Left renal cortex interstitium (tissue), 4 donors: ENCODE measurements around the gene RPRD2. TPM values are rescaled to one million over a fixed set of nuclear protein-coding genes. Genes with fewer than 3 reads are reported as not detected.
"Not testable (repeated sequence)": the region's sequence is repeated elsewhere in the genome, so short reads cannot be mapped to it uniquely, and the experiment has no call there.

ENCODE experiments used
- DNase-seq, 4 donors: peaks; one replicate each; pipeline ENCODE4 v3.0.0-alpha.2; 2013; ENCODE audit warnings: low read depth in 4 of 4, low spot score in 2 of 4, missing footprints in 1 of 4
- polyA plus RNA-seq, 4 donors: library from polyadenylated mRNA; unstranded; fragments of 120-200 nt; gene quantifications; one replicate each; pipeline ENCODE4 v1.2.1, GENCODE V29; 2013; ENCODE audit not compliant: insufficient read length in 4 of 4

The RPRD2 gene
- polyA plus RNA-seq, 4 donors = 45.8 to 56.0 (median 50.1) TPM

- DNase-seq = no peak
These were observed 23.3 kb downstream of the RPRD2 start for GRCh38 chr1:150387200-150387599.

- no peak for DNase-seq
These were observed 24.3 kb downstream of the RPRD2 start for GRCh38 chr1:150388241-150388640.

GRCh38 chr1:150389650-150390049, 25.7 kb downstream of the RPRD2 start:
- DNase-seq = no peak

GRCh38 chr1:150392627-150393026, 28.7 kb downstream of the RPRD2 start:
- no peak for DNase-seq

- DNase-seq = not testable (repeated sequence)
These were observed 31.2 kb downstream of the RPRD2 start for GRCh38 chr1:150395115-150395514.

- no peak for DNase-seq
These were observed 33.6 kb downstream of the RPRD2 start for GRCh38 chr1:150397392-150398032.

- DNase-seq = no peak
These were observed 40.5 kb downstream of the RPRD2 start for GRCh38 chr1:150404465-150404864.

- DNase-seq = no peak
These were observed 41.7 kb downstream of the RPRD2 start for GRCh38 chr1:150405660-150406059.

- DNase-seq = no peak
These were observed 42.5 kb downstream of the RPRD2 start for GRCh38 chr1:150406483-150406882.

GRCh38 chr1:150407330-150407729, 43.4 kb downstream of the RPRD2 start:
- DNase-seq = no peak

GRCh38 chr1:150408800-150409199, 44.9 kb downstream of the RPRD2 start:
- no peak for DNase-seq

GRCh38 chr1:150409504-150410362, 45.8 kb downstream of the RPRD2 start:
- DNase-seq = no peak

- no peak for DNase-seq
These were observed 46.7 kb downstream of the RPRD2 start for GRCh38 chr1:150410582-150411101.

- DNase-seq = no peak
These were observed 50.6 kb downstream of the RPRD2 start for GRCh38 chr1:150414592-150414991.

GRCh38 chr1:150415800-150416199, 51.9 kb downstream of the RPRD2 start:
- DNase-seq = no peak

- no peak for DNase-seq
These were observed 56.8 kb downstream of the RPRD2 start for GRCh38 chr1:150420560-150421265.

GRCh38 chr1:150422541-150422940, 58.6 kb downstream of the RPRD2 start:
- DNase-seq = no peak

- DNase-seq = no peak
These were observed 65.9 kb downstream of the RPRD2 start for GRCh38 chr1:150429805-150430204.

GRCh38 chr1:150441121-150441520, 77.2 kb downstream of the RPRD2 start:
- no peak for DNase-seq

GRCh38 chr1:150444232-150444631, 80.3 kb downstream of the RPRD2 start:
- no peak for DNase-seq

- no peak for DNase-seq
These were observed 92.2 kb downstream of the RPRD2 start for GRCh38 chr1:150456146-150456647.
